Frontal cortex (tissue), 4 donors: ENCODE data around the gene VGLL1. TPM values are rescaled to one million over a fixed set of nuclear protein-coding genes. Genes with fewer than 3 reads are reported as not detected.

ENCODE experiments used
- DNase-seq, 2 donors: peaks; one replicate each; pipeline ENCODE4 v3.0.0; 2012; ENCODE audit warnings: low spot score in 2 of 2
- FAIRE-seq: peaks from 2 replicates; lab custom pipeline; 2012; peaks lifted over from hg19 to GRCh38; lab: Jason Lieb, UNC
- total RNA-seq: library from RNA; depleted of rRNA; stranded (reverse); fragments of >200 nt; gene quantifications from one replicate; pipeline ENCODE4 v1.2.3, GENCODE V29; 2014
- donor health status: control.
- donor health status: control.
- donor health status: control.

VGLL1 gene, protein sequence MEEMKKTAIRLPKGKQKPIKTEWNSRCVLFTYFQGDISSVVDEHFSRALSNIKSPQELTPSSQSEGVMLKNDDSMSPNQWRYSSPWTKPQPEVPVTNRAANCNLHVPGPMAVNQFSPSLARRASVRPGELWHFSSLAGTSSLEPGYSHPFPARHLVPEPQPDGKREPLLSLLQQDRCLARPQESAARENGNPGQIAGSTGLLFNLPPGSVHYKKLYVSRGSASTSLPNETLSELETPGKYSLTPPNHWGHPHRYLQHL
- not detected for total RNA-seq

DNA sequence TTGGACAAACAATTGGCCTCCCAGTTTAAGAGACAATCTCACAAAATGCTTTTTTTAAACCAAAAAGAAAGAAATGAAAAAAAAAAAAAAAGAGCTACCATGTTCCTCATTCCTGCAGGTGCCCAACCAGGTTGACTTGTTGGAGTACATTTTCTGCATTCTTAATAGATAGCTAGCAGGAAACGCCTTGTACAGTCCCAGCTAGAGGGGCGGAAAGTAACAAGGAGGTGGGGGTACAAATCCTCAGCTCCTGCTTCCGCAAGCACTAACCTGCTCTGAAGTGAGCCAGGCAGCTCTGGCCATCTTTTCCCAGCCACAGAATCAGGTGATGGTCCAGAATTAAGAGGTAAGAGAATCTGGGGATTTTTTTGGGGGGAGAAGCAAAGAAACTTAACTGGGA lies at the start of gene VGLL1:
VGLL1 (plus strand) TSS at position 265 of the 400 bp plus-strand sequence. CDS start 3,806 bp downstream, outside the sequence.
- FAIRE-seq (no peak), DNase-seq (no peak)

DNA sequence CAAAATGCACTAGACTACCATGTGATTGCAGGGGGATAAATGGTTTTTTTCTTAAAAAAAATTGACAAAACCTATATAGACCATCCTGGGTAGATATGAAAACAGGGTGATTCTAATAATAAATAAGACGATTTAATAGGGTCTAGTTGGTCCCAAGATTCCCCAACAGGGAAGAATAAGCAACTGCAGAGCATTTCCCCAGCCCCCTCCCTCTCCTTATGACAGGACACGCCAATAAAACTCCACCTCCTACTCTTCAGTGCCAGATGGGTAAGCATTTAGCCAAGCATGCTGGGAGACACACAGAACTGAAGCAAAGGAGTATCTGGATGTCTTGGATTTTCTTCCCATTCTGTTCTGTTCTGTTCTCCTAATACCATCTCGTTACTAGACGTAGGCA lies 44.4 kb upstream of the VGLL1 start, which contains the start of gene BRS3:
BRS3 (plus strand) TSS at position 301 of the 400 bp plus-strand sequence. CDS start 168 bp downstream, outside the sequence.
- DNase-seq (no peak), FAIRE-seq (no peak)

DNA sequence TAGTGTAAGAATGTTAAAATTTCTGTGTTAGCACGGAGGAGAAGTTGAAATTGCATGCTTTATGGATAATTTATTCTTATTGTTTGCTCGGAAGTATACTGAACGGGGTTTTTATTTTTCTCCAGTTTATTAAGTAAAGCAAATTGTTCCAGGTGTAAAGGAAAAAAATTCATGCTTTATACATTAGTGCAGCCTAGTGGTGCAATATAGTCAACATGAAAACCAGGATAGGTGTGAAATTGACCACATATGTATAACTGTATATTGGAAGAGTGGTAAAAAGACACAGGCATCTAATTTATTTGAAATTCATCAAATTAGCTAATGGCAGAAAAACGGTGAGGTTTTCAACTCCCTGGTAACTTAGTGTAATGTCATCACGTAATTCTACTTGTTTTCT lies 43.3 kb upstream of the VGLL1 start:
- no peak for DNase-seq
- FAIRE-seq: no peak

DNA sequence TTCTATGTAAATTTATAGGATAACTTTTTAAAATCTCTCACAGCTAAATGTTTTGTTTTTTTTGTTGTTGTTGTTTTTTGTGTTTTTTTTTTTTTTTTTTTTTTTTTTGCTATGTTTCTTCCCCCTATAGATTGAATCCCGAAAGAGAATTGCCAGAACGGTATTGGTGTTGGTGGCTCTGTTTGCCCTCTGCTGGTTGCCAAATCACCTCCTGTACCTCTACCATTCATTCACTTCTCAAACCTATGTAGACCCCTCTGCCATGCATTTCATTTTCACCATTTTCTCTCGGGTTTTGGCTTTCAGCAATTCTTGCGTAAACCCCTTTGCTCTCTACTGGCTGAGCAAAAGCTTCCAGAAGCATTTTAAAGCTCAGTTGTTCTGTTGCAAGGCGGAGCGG lies 40.2 kb upstream of the VGLL1 start:
- DNase-seq (no peak), FAIRE-seq (no peak)

DNA sequence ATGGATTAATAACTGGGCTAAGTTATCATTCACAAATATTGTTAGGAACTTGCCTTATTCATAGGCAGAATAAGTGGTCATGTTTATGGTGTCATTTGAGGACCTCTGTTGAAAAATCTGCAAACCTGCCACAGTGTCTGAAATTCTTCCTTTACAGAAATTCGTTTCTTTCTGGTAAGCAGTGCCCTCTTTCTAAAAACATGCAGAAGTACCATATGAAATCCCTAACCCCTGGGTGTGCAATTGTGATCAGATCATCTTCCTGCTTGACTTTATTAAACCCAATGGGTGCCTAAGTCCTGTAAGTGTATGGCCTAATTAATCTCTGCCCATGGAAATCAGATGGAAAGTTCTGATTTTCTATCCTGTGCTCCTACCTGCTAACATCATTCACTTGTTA lies 39.0 kb upstream of the VGLL1 start:
- DNase-seq (no peak), FAIRE-seq (no peak)

DNA sequence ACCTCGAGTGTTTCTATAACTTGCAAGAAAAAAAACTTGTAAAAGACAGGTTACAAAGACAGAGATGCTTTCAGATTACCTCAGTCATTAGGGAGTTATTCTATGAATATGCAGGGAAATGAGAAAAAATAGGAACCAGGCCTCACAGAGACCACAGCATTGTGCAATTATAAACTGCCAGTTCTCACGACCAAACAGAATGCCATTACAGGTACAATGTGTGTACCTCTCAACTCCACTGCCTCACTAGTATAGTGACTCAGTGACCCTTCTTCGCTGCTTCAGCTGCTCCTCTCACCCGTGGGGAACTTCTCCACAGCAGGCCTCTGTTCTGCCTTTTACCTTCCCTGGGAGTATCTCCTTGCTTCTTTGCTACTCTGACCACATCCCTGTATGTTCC lies 37.0 kb upstream of the VGLL1 start:
- no peak for DNase-seq
- FAIRE-seq: no peak

DNA sequence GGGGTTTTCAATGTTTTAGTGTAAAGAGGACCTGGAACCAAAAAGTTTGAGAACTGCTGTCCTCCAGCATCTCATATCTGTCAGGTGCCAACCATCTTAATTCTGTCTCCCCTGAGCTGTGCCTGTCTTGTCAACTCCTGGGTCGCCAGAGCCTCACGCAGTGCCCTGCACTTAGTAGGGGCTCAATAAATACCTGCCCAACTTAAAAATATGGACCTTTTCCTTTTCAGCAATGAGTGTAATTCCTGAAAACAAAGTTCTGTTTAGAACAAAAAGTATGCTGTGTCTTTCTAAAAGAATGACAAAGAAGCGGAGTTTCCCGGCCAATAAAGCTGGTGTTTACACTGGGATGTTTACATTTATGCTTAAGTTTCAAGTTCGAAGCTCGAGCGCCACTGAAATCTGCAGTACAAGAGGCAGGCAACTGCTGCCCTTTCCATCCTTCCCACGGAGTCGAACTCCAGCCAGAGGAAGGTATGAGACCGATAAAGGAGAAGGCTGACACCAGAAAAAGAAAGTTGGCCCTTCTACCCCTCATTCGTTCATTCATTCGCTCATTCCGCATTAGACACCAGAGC lies 35.7 kb upstream of the VGLL1 start:
- DNase-seq: no peak
- no peak for FAIRE-seq

DNA sequence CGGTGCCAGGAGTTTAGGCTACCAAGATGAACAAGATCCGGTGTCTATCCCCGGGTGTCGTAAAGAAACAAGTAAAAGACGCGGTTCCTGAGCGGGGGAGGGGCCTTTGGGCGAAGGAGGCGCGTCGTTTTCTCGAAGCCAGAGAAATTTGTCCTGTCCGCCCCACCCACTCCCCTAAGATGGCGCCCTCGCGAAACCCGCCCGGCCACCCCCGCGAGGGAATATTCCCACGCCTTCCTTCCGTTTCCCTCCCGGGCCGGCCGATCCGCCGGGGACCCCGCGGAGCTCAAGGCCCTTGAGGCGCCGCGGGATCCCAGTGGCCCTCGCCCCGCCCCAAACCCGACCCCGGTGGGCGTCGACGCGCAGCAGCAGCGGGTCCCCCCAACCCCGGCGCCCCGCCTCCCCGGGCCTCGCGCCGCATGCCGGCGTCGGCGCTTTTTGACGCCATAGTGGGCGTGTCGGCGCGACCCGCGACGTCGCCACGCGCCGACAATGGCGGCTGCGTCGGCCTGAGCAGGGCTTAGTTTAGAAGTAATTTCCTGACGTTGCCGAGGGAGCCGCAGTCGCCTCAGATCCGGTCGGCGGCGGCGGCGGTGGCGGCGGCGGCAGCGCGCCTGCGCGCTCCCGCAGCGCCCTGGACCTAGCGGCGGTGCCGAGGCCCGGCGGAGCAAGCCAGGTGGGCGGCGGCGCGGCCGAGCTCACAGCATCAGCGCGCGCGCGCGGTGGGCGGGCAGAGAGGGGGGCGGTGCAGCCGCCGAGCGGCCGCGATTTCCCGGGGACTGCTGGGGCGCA lies 35.1 kb upstream of the VGLL1 start:
- FAIRE-seq: no peak
- DNase-seq: peak; percentile 58 to 80

DNA sequence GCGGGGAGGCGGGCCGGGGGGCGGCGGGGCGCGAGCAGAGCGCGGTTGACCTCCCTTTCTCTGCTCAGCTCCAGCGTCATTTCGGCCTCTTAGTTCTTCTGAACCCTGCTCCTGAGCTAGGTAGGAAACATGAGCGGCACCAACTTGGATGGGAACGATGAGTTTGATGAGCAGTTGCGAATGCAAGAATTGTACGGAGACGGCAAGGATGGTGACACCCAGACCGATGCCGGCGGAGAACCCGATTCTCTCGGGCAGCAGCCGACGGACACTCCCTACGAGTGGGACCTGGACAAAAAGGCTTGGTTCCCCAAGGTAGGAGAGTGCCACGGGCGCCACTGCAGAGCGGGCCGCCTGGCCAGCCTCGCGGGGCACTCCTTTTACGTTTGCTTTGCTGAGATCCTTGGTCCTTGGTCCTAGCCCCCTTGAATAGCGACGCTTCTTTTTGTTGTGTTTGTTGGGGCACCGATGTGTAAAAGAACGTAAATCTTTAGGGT lies 34.4 kb upstream of the VGLL1 start, which contains the start of gene HTATSF1:
HTATSF1 (plus strand) TSS at position 37 of the 497 bp plus-strand sequence; CDS start at position 130, 93 bp downstream.
- no peak for FAIRE-seq
- DNase-seq: peak in 1 of 2 donors; percentile 7

DNA sequence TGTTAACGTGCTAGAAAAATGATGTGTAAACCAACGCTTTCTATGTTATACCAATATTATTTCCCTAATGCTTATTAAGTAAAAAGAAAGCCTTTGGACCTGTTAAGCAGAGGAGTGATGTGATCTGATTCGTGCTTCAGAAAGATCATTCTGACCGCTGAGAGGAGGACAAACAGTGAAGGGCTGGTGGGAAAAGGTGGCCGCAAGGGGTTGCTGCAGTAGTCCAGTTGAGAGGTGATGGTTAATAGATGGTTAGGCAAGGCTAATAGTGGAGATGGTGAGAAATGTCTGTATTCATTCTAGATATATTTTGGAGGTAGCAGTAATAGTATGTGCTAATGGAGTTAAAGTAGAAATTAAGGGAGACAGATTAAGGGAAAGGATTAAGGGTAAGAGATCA lies 12.9 kb upstream of the VGLL1 start:
- FAIRE-seq (no peak), DNase-seq (no peak)

DNA sequence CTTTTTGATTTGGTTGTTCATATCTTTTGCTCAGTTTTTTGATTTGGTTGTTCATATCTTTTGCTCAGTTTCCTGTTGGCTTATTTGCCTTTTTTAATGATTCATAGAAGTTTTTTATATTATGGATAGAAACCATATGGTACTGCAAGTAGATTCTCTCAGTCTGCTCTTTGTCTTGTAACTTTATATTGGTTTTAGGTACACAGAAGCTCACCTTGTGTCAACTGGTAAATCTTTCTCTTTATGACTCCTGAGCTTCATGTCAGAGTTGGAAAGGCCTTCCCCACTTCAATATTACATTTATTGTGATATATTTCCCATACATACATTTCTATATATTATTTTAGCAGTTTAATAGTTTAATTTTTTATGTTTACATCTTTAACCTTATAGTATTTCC lies 8.2 kb upstream of the VGLL1 start:
- DNase-seq: no peak
- no peak for FAIRE-seq

DNA sequence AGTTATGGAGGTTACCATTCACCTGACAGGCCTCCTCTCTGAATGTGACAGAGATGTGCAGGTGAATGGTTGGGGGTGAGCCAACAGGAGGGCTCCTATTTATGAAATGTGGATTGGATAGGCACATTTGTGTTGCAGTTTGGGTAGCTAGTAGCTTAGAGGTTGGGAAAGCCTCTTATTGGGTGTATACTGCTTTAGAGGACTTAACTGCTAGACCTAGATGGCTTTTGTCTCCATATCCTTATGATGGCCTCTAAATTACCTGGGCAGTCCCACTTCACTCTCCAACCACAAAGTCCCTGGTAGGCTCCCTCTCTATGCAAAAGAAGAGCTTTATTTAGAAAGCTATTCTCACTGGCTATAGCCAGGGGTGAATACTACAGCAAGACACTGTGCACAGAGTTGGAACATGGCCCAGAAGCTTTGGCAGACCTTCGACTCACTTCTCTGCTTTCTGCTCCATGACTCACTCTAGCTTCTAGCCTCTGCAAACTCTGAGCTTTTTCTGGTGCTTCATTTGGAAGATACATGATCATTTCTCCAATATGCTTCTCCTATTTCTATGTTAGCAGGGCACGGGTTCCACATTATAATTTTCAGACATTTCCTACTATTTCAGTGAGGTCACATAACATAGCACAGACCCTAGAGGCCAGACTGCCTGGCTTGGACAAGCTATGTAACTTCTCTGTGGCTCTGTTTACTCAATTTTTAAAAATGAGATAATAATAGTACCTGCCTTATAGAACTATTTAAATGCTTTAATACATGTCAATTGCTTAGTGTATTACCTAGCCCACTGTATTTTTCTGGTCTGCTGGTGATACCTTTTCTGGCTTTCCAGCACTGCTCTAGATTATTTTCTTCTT lies 6.0 kb upstream of the VGLL1 start:
- FAIRE-seq (no peak), DNase-seq (peak in 1 of 2 donors; percentile 19)

DNA sequence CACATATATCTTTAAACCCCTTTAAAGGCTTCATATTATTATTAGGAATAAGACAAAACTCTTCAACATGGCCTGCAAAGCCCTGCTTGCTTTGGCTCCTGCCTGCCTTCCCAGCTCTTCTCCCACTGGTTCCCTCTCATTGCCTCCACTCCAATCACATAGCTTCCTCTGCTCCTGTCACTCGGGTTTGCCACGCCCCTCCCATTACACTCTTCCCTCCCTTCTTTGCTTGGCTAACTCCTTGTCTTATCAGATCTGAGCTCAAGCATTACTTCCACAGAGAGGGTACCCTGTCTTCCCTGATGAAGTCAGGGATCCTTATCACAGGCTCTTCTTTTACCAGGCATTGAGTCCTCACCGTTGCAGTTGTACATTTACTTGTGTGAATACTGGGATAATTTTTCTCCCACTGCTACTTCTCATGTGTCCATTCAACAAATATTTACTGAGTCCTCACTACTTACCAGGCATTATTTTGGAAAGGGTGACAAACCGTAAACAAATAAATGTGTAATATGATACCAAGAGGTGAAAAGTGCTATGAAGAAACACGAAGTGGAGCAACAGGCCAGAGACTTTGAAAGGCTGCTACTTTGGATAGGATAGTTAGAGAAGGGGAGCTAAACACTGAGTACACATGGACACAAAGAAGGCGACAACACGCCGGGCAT lies 3.2 kb upstream of the VGLL1 start:
- FAIRE-seq: no peak
- DNase-seq: no peak

DNA sequence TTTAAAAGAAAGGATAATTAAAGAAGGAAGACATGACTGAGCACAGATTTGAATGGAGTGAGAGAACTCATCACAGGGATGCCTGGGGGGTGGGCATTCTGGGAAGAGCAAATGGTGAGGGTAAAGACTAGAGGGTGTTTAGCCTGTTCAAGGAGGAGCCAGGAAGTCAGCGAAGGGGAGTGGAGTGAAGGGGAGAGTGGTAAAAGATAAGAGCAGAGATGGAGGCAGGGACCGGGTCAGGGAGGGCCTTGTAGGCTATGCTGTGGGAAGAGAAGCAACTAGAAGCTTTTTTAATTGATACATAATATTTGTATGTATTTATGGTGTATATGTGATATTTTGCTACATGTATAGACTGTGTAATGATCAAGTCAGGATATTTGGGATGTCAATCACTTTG lies 2.2 kb upstream of the VGLL1 start:
- DNase-seq: no peak
- no peak for FAIRE-seq

DNA sequence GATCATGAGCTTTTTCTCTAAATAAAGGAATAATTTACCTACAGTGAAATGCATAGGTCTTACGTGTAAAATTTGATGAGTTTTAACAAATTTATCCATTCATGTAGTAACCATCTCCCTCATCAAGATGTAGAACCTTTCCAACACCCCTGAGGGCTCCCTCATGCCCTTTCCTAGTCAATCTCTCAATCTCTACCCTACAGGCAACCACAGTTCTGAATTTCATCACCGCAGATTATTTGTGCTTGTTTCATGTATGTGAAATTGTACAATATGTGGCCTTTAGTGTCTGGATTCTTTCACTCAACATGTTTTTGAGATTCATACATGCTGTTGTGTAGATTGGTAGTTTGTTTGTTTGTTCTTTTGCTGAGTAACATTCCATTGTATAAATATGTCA lies 2.1 kb downstream of the VGLL1 start:
- no peak for FAIRE-seq

DNA sequence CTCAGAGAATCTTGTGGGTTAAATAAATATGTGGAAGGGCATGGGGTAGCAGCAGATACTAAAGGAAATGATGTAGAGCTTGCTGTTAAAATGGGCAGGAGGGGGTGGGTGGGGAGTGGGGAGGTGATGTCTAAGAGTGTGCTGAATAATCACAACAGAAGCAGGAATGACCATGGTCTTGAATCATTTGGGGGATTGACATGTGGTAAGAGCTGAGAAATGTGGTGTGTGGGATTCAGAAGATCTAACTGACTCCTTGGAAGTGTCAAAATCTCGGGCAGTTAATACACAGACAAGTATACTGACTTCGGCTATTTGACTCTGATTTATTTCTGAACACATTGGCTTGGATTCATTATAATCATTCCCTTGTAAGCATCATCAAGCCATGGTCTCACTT lies 6.8 kb downstream of the VGLL1 start:
- FAIRE-seq (no peak), DNase-seq (no peak)

More for the DNA sequence above, 2.1 kb downstream of the VGLL1 start:
- no peak for DNase-seq

DNA sequence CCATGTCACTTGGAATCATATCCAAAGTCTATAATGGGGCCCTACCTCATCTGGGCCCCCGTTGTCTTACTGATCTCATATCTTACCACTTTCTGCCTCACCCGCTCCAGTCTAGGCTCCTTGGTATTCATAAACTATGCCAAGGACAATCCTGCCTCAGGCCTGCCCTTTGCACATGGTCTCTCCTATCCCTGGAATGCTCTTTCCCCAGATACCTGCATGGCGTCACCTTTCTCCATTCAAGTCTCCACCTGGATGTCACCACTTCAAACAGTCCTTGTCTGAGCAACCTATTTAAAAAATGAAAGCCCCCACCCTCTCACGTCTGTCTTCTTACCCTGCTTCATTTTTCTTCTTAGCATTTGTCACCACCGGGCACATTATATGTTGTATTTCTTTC lies 8.2 kb downstream of the VGLL1 start:
- no peak for FAIRE-seq
- DNase-seq: no peak

DNA sequence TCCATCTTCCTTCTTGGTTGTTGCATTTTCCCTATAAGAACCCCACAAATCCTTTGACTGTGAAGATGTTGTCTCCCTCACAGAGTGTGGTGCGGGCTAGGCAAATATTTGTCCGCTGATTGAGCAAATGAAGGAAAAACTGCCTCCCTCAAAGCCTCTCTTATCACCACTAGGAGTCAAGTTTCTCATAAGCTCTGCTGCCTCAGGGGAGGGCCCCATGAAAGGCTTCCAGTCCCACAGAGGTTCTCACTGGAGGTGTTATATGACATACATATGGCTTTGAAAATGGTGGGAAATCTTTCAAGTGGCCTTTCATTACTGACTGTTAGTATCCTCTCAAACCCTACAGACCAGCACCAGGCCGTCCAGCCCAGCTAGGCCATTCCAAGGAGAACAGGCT lies 9.3 kb downstream of the VGLL1 start:
- DNase-seq (no peak), FAIRE-seq (no peak)

DNA sequence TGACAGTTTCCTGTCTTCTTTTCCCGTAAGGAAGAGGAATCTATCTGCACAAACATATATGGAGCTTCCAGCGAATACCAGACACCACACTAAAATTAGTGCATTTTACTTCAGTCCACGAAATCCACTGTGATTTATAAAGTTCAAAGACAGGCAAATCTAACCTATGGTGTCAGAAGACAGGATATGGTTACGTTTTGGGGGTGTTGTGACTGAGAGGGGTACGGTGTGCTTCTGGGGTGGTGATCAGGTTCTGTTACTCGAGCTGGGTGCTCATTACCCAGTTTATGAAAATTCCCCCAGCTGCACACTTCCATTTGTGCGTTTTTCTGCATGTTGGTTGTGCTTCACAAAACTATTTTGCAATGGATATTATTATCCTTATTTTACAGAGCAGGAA lies 10.3 kb downstream of the VGLL1 start:
- no peak for FAIRE-seq
- no peak for DNase-seq
